GM19372 (cell line): ENCODE data around the gene TMEM214.

Experiments
- ATAC-seq: cut with Tn5 transposase; IDR thresholded peaks from one replicate; pipeline ENCODE4 v1.9.1; 2021; ENCODE audit warnings: mild to moderate bottlenecking, low read depth, moderate library complexity; ENCODE audit not compliant: unreplicated experiment

TMEM214 gene

GRCh38 chr2:27038631-27039339, 6.0 kb downstream of the TMEM214 start:
- no peak for ATAC-seq

- ATAC-seq, result no peak
These were observed 6.7 kb downstream of the TMEM214 start for GRCh38 chr2:27039426-27039825.

DNA sequence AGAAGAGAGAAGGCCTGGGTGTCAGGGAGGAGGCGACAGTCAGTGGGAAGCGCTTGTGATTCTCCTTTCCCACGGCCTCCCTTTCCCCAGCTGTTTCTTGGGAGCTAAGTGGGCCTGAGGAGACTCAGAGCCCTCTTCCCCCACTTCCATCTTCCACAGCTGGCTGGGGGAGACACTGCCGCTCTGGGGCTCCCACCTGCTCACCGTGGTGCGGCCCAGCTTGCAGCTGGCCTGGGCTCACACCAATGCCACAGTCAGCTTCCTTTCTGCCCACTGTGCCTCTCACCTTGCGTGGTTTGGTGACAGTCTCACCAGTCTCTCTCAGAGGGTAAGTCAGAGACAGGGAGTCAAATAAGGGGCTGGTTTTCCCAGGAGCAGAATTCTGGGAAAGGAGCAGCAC, 7.1 kb downstream of the TMEM214 start:
- ATAC-seq, result no peak

DNA sequence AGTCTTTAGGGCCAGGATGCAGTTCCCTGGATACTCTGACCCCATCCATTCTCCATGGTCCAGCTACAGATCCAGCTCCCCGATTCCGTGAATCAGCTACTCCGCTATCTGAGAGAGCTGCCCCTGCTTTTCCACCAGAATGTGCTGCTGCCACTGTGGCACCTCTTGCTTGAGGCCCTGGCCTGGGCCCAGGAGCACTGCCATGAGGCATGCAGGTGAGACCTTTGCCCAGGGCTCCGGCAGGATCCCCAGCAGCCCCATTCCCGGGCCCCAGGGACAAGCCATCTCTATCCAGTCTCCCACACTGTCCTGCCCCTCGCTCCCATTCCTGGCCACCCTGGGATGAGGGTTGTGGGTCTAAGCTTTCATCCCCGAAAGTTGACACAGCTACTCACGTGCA, 7.5 kb downstream of the TMEM214 start:
- no peak for ATAC-seq

DNA sequence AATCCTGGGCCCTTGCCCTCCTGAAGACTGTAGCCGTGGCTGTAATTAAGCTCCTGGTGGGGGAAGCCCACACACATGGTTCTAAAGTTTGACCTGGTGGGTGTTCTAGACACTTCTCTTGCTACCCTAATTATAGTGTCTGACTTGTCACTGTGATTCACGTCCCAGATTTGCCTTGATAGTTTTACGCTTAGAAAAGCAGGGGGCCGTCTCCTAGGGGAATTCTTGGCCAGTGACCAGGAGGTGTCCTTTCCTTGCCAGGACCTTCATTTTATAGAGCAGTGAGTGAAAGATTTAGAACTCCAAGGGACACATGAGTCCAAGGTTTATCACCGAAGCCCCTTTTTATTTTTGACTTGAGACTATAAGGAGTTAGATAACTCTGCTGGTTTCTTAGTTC, 9.0 kb downstream of the TMEM214 start:
- ATAC-seq, result no peak

DNA sequence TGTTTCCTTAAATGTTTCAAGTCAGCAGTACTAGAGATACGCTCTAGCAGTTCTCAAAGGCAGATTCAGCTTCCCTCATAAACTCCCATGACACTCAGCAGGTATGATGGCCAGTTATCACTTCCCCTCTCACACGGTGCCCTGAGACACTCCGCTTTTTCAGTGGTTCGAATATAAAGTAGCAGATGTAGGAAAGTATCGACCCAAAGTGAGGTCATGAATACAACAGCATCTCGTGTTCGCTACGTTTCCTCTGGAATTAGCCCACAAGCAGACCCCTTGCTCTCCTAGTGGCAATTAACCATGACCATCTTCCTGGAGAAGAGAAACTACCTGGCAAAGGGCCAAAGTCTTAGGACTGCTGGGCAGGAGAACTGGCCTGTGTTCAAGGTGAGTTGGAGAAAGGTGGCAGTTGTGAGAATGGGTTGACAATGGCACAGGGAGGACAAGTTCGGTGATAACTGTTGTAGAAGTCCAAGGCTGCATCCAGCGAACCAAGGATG, 9.4 kb downstream of the TMEM214 start:
- ATAC-seq, result no peak

DNA sequence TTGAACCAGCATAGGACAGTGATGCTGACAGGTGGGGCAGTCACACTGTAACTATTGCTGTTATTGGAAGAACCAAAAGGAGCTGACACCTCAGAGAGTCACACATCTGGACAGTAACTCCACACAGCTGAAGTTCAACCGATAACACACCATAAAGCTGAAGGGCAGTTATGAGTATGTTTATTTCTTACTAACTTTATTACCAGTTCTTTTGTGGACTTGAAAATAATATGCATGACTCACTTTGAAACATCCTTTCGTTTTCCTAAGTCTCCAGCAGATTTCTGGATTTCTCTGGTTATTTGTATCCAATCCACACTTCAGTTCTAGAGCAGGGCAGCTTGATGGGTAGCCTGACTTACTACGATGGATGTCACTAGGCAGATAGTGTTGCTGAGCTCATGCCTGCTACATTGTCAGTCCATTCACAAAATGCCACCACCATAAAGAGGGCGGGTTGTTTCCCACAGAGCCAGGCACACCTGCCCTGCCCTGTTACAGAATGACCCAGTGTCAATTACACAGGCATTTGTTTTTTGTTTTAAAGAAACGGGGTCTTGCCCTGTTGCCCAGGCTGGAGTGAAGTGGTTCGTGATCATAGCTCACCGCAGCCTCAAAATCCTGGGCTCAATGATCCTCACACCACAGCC, 10.3 kb downstream of the TMEM214 start:
- no peak for ATAC-seq

DNA sequence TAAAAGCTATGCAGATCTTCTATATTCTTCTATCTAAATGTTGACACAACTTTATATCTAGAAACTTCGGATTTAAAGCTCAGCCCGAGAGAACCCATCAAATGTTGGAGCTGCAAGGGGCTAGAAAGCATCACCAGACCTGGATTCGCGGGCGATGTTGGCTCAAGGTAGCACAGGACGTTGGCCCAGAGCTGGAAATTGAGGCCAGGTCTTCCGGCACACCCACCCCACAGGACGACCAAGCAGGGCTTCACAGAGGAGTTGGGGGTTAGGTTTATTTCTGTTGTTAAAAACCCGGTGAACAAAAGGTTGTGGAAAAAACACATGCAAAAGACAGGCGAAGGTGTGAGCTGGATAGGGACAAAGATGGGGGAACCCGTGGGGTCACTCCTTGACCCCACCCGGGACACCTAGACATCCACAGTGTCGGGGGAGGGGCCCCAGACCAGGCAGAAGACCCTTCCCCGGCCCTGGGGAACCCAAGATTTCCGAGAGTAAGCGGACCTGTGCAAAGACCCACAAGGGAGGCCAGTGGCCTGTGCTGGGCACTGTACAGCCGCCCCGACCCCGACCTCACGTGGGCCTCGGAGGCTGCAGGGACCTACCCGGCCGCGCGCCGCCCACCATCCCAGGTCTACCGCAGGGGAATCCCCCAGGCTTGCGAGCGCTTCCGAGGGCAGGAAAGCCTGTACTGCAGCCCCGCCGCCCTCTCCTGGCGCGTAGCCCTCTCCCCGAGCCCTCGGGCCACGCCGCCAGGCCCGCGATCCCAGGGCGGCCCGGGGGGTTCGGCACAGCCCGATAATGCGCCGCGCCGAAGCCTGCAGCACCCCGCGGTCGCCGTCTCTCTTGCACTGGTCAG, 16.9 kb downstream of the TMEM214 start:
- peak; percentile 15 for ATAC-seq

GRCh38 chr2:27050281-27050995, 17.7 kb downstream of the TMEM214 start:
- ATAC-seq, result peak; percentile 49

DNA sequence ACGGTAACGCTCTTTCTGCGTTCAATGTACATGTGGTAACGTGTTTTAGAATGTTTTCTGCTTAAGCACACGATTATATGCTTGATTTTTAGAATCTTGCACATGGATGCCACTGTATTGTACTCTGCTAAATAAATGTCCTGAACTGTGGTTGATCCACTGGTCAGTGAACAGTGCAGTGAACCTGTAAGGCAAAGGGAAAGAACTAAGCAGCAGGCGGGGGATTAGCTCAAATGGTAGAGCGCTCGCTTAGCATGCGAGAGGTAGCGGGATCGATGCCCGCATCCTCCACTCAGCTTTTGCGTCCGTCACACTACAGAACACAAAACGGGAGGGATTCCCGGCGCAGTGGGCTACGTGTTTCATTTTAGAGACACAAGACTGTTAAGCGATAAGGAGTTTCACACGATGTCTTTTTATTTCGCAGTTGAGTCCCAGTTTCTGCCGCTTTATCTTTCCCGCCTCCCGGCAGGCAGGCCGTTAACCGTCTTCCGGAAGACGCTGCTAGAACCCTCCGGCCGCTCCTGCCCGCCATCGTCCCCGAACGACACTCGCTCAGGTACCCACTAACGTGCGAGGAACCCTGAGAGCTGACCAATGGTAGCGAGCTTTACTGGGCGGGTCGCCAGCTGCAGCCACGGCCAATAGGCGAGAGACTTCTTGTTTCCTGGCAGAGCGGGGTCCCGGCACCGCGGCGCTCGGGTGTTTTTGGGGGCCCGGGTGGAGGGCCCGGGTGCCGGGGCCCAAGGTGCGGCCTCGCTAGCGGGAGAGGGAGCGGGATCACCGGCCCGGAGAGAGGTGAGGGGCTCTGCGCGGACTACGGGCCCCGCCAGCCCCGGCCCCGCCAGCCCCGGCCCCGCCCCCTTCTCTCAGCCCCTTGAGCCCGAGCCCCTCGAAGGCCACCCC, 18.5 kb downstream of the TMEM214 start, which contains the start of gene AGBL5:
TSS of gene AGBL5 (plus strand) at position 673 of the 906 bp plus-strand sequence. CDS start 1,291 bp downstream, outside the sequence.
- peak; percentile 52 for ATAC-seq

GRCh38 chr2:27051902-27052645, 19.3 kb downstream of the TMEM214 start:
- no peak for ATAC-seq

DNA sequence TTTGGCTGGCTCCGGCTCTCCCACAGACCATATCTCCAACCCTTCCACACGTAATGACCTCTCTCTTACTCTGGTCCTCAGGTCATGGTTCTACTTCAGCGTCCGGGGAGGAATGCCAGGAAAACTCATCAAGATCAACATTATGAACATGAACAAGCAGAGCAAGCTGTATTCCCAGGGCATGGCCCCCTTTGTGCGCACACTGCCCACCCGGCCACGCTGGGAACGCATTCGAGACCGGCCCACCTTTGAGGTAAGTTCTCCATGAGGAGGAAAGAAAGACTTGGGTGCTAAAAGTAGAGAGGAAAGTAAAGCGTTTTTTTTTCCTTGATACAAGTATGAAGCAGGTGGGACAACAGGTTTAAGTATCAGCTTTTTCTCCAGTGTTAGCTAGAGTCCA, 20.6 kb downstream of the TMEM214 start:
- no peak for ATAC-seq

DNA sequence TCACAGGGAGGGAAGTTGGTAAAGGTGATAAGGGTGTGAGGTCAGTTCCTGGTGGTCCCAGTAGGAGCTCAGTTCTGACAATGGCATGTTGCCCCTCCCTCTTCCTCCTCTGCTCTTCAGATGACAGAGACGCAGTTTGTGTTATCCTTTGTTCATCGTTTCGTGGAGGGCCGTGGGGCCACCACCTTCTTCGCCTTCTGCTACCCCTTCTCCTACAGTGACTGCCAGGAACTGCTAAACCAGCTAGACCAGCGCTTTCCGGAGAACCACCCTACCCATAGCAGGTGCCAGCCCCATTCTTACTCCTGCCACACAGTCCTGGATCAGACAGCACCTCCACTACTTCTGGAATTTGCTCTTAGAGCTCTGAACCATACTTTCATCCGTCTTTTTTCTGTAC, 21.0 kb downstream of the TMEM214 start:
- no peak for ATAC-seq

GRCh38 chr2:27054721-27055120, 22.0 kb downstream of the TMEM214 start:
- no peak for ATAC-seq

GRCh38 chr2:27057184-27057583, 24.4 kb downstream of the TMEM214 start:
- ATAC-seq, result no peak

DNA sequence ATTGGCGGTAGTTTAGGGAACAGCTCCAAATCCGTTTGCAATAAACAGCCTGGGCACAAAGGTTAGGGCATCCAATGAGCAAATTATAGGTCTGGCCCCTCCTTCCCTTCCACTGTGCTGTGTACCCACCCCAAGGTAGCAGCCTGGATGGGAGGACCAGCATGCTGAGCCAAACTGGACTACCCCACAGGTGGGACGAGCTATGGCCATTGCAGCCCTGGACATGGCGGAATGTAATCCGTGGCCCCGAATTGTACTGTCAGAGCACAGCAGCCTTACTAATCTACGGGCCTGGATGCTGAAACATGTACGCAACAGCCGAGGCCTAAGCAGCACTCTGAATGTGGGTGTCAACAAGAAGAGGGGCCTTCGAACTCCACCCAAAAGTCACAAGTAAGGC, 25.4 kb downstream of the TMEM214 start:
- no peak for ATAC-seq

- no peak for ATAC-seq
These were observed 26.5 kb downstream of the TMEM214 start for GRCh38 chr2:27059141-27059820.

GRCh38 chr2:27060323-27060722, 27.6 kb downstream of the TMEM214 start:
- ATAC-seq, result no peak
